Lung (tissue), 12 donors: ENCODE results near the gene USF2. TPM values are rescaled to one million over a fixed set of nuclear protein-coding genes. Genes with fewer than 3 reads are reported as not detected.

Experiments used
- ATAC-seq: fragments of 200-7000 bp; cut with Tn5 transposase; one replicate; pipeline ENCODE4 v1.9.1; 2020; ENCODE audit warnings: moderate number of reproducible peaks; ENCODE audit not compliant: insufficient read depth, low FRiP score
- DNase-seq, 3 donors: peaks; one replicate each; pipeline ENCODE4 v3.0.0-alpha.2; 2013 to 2017
- H3K27ac ChIP-seq, 2 donors: one replicate each; pipeline ENCODE4 v1.5.1; 2013; ENCODE audit warnings: mild to moderate bottlenecking in 2 of 2, moderate library complexity in 2 of 2, control low read depth in 1 of 2, inconsistent platforms in 1 of 2, low read depth in 1 of 2, low read length in 1 of 2
- H3K27me3 ChIP-seq, 3 donors: one replicate each; pipeline ENCODE4 v1.5.1; 2013; ENCODE audit warnings: low read length in 2 of 3; ENCODE audit not compliant: control insufficient read depth in 3 of 3, insufficient read depth in 3 of 3
- H3K36me3 ChIP-seq, 4 donors: one replicate each; pipeline ENCODE4 v1.5.1; 2013; ENCODE audit warnings: low read length in 4 of 4, mild to moderate bottlenecking in 1 of 4, moderate library complexity in 1 of 4; ENCODE audit not compliant: control insufficient read depth in 4 of 4, insufficient read depth in 4 of 4
- H3K4me1 ChIP-seq, 5 donors: one replicate each; pipeline ENCODE4 v1.5.1; 2013; ENCODE audit warnings: low read length in 5 of 5, mild to moderate bottlenecking in 2 of 5, moderate library complexity in 1 of 5; ENCODE audit not compliant: control insufficient read depth in 5 of 5, insufficient read depth in 5 of 5
- H3K4me3 ChIP-seq: one replicate; pipeline ENCODE4 v1.5.1; 2013; ENCODE audit warnings: mild to moderate bottlenecking, control low read depth, moderate library complexity
- H3K9ac ChIP-seq, 2 donors: one replicate each; pipeline ENCODE4 v1.5.1; 2013; ENCODE audit warnings: low read length in 2 of 2, control low read depth in 1 of 2; ENCODE audit not compliant: insufficient read depth in 1 of 2
- H3K9me3 ChIP-seq, 4 donors: one replicate each; pipeline ENCODE4 v1.5.1; 2013; ENCODE audit warnings: low read length in 3 of 4, mild to moderate bottlenecking in 1 of 4, moderate library complexity in 1 of 4; ENCODE audit not compliant: control insufficient read depth in 4 of 4, insufficient read depth in 3 of 4
- WGBS, 2 donors: extraction: QIAGEN DNeasy Blood & Tissue Kit; methylation state at CpG; one replicate each; pipeline ENCODE4 v1.1.7; 2013; 5-methylcytosine and 5-hydroxymethylcytosine counted together
- polyA plus RNA-seq, 2 donors: library from polyadenylated mRNA; stranded (reverse); fragments of 200-250 nt; gene quantifications; one replicate each; pipeline ENCODE4 v1.2.1, GENCODE V29; 2013
- total RNA-seq, 2 donors: library from RNA; depleted of rRNA in 1 of 2; stranded (reverse); fragments of >200 nt in 1 of 2; gene quantifications; one replicate each; pipeline ENCODE4 v1.2.1, GENCODE V29; 2014 to 2021
- TF ChIP-seq, protein P1 (sequence below): IDR thresholded peaks from 2 replicates; pipeline ENCODE4 v1.5.1; 2012; ENCODE audit warnings: mild to moderate bottlenecking; ENCODE audit errors: control extremely low read depth, extremely low read depth
- donor health status: control.
- donor health status: control.
- donor health status: Bipolar disorder and iron deficiency.
- donor health status: healthy.
- donor health status: DM: yes; HTN: yes; CAD: no.

The USF2 gene
- total and polyA plus RNA-seq, 4 donors: 74.9 to 163 (median 133) TPM

DNA sequence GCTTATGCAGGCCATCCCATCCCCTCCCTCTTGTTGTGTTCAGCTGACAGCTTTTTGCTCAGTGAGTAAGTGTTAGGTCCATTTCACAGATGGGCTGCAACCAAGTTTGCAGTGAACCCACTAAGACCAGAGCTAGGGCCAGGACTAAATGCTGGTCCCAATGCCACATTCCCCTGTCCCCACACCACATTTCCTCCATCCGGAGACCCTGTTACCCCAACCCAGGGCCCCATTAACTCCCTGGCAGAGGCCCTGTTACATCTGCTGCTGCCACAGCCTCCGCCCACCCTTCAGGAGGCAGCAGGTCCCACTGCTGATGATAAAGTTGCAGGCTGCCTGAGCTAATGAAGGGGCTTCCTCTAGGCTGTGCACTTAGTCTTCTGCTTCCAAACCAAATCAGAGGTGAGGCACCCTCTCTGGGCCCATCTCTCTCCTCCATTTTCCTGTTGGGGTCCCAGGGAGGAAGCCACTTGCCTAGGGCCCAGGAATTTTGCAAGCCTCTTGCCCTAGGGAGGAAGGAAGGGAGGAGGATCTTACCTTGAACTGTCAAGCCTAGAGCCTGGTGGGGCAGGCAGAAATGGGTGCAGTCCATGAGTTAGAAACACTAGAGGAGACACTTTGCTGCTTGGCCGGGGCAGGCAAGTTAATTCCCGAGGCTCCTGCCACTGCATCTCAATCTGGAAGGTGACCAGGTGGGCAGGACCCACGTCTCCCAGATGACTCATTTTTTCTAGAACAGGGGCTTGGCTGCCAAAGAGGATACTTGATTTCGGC is 3.4 kb upstream of the USF2 start:
- H3K4me1 ChIP-seq: peaks cover 0 to 19% (median 8%) of the 10 kb centered on the region in 5 donors
- peaks cover 0 to 10% (median 2%) of the 10 kb centered on the region in 4 donors for H3K36me3 ChIP-seq
- ATAC-seq: no peak
- no peaks in the 10 kb centered on the region for H3K27me3 ChIP-seq
- no peak overlapping the region for H3K4me3 ChIP-seq
- no peak for DNase-seq
- 57 to 63% methylated on average over 6 of the region's 6 CpGs for WGBS, 2 donors
- H3K9me3 ChIP-seq: no peaks in the 10 kb centered on the region
- H3K9ac ChIP-seq: no peak overlapping the region
- no peak overlapping the region for H3K27ac ChIP-seq
- TF ChIP-seq, protein P1, sequence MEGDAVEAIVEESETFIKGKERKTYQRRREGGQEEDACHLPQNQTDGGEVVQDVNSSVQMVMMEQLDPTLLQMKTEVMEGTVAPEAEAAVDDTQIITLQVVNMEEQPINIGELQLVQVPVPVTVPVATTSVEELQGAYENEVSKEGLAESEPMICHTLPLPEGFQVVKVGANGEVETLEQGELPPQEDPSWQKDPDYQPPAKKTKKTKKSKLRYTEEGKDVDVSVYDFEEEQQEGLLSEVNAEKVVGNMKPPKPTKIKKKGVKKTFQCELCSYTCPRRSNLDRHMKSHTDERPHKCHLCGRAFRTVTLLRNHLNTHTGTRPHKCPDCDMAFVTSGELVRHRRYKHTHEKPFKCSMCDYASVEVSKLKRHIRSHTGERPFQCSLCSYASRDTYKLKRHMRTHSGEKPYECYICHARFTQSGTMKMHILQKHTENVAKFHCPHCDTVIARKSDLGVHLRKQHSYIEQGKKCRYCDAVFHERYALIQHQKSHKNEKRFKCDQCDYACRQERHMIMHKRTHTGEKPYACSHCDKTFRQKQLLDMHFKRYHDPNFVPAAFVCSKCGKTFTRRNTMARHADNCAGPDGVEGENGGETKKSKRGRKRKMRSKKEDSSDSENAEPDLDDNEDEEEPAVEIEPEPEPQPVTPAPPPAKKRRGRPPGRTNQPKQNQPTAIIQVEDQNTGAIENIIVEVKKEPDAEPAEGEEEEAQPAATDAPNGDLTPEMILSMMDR: no peak

DNA sequence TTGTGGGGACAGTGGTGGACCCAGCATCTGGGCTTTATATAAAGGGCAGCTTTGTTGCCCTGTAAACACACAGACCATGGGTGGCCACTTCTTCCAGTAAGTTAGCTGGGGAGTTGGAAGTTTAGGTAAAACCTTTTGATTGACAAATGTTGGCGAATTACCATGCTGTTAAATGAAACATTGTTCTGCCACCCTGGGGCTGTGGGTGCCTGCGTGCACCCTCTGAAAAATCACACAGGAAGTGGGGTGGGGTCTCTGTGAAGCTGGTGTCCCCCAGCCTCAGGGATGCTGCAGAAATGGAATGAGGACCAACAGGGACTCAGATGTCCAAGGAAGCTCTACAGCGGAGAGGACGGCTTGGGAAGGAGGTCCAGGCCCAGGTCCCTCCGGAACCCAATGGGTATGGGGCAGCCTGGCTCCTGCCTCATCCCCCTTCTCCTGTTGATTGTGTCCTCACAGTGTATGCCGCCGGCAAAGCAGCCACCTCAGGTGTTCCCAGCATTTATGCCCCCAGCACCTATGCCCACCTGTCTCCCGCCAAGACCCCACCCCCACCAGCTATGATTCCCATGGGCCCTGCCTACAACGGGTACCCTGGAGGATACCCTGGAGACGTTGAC is 2.8 kb upstream of the USF2 start:
- DNase-seq: no peak

DNA sequence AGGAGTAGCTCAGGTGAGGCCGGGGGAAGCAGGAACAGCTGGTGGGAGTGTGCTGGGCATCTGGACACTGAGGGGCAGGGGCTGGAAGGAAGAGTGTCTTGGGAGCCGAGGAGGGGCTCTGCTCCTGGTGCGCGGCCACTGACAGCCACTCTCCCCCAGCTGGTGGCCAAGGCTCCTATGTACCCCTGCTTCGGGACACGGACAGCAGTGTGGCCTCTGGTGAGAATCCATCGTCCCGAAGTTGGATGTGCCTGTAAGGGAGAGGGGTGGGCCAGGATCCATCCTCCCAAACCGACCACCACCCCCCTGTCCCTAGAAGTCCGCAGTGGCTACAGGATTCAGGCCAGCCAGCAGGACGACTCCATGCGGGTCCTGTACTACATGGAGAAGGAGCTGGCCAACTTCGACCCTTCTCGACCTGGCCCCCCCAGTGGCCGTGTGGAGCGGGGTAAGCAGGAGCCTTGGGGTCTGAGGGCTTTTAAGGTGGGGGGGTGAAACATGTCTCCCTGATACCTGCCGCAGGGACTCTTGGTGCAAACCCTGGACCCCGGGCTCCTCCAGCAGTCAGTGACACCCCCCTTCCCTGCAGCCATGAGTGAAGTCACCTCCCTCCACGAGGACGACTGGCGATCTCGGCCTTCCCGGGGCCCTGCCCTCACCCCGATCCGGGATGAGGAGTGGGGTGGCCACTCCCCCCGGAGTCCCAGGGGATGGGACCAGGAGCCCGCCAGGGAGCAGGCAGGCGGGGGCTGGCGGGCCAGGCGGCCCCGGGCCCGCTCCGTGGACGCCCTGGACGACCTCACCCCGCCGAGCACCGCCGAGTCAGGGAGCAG is 2.0 kb upstream of the USF2 start:
- Histone ChIP-seq H3K9ac (peak overlapping the region; percentile 3 to 78), H3K9me3 (no peaks in the 10 kb centered on the region), H3K27ac (peak overlapping the region; percentile 93 to 97), H3K4me1 (peaks cover 0 to 19% (median 8%) of the 10 kb centered on the region in 5 donors), H3K27me3 (no peaks in the 10 kb centered on the region), H3K4me3 (peak overlapping the region; percentile 74), H3K36me3 (peaks cover 2 to 21% (median 16%) of the 10 kb centered on the region in 4 donors)
- TF ChIP-seq, protein P1: no peak
- WGBS, 2 donors: 44 to 57% methylated on average over 30 to 39 of the region's 39 CpGs
- ATAC-seq (no peak), DNase-seq (no peak)

More for the DNA sequence above, 2.8 kb upstream of the USF2 start:
- Histone ChIP-seq H3K27ac (peak overlapping the region in 1 of 2 donors; percentile 22), H3K27me3 (no peaks in the 10 kb centered on the region), H3K36me3 (peaks cover 0 to 14% (median 8%) of the 10 kb centered on the region in 4 donors), H3K4me3 (no peak overlapping the region), H3K4me1 (peaks cover 0 to 19% (median 8%) of the 10 kb centered on the region in 5 donors), H3K9me3 (no peaks in the 10 kb centered on the region), H3K9ac (no peak overlapping the region)
- ATAC-seq: no peak
- 89 to 92% methylated on average over 10 of the region's 10 CpGs for WGBS, 2 donors
- TF ChIP-seq, protein P1: no peak
